K562 (cell line): ENCODE measurements around the gene RAB3D. TPM values are rescaled to one million over a fixed set of nuclear protein-coding genes. Genes with fewer than 3 reads are reported as not detected.

Source experiments
- E2F6 ChIP-seq, 2 experiments: IDR thresholded peaks; 2 replicates each; pipeline ENCODE4 v1.6.1; 2011; ENCODE audit warnings: borderline replicate concordance in 1 of 2, control low read depth in 1 of 2, low read depth in 1 of 2, low read length in 1 of 2, mild to moderate bottlenecking in 1 of 2, mixed read lengths in 1 of 2, moderate library complexity in 1 of 2; ENCODE audit not compliant: insufficient read depth in 1 of 2, insufficient read length in 1 of 2, poor library complexity in 1 of 2, severe bottlenecking in 1 of 2; ENCODE audit errors: extremely low read depth in 1 of 2
- GTF2E2 ChIP-seq: fragments of 200-800 bp; sonication (Bioruptor generic); IDR thresholded peaks from 2 replicates; pipeline ENCODE4 v1.6.1; 2016; ENCODE audit warnings: missing genetic modification characterization, missing compliant biosample characterization
- HIVEP1 ChIP-seq: fragments of 250-450 bp; sonication (Bioruptor Pico); IDR thresholded peaks from 2 replicates; pipeline ENCODE4 v1.4.0; 2020; ENCODE audit warnings: mild to moderate bottlenecking
- IRF9 ChIP-seq: fragments of 450-650 bp; IDR thresholded peaks from 2 replicates; pipeline ENCODE4 v1.6.1; 2016; ENCODE audit warnings: missing biosample characterization, missing genetic modification characterization
- LARP7 ChIP-seq: fragments of 450-650 bp; IDR thresholded peaks from 2 replicates; pipeline ENCODE4 v1.6.1; 2016
- NBN ChIP-seq: fragments of 450-650 bp; IDR thresholded peaks from 2 replicates; pipeline ENCODE4 v1.6.1; 2016; ENCODE audit warnings: low read depth, mild to moderate bottlenecking
- NCOA4 ChIP-seq: fragments of 450-650 bp; IDR thresholded peaks from 2 replicates; pipeline ENCODE4 v1.6.1; 2018; ENCODE audit warnings: mild to moderate bottlenecking; ENCODE audit not compliant: partially characterized antibody
- POLR2B ChIP-seq: fragments of 450-650 bp; IDR thresholded peaks from 2 replicates; pipeline ENCODE4 v1.6.1; 2018; ENCODE audit warnings: low read depth; ENCODE audit not compliant: partially characterized antibody
- SMARCA5 ChIP-seq: fragments of 450-650 bp; IDR thresholded peaks from 2 replicates; pipeline ENCODE4 v1.6.1; 2016
- STAT5B ChIP-seq: fragments of 250-450 bp; sonication (Bioruptor Pico); IDR thresholded peaks from 2 replicates; pipeline ENCODE4 v1.8.0; 2021; ENCODE audit warnings: mild to moderate bottlenecking, inconsistent platforms
- TBL1XR1 ChIP-seq, 2 experiments: IDR thresholded peaks; 2 replicates each; pipeline ENCODE4 v1.6.1; 2012; ENCODE audit warnings: improper control_type of control experiment in 2 of 2, low read length in 2 of 2, mild to moderate bottlenecking in 1 of 2
- ZFP91 ChIP-seq: sonication (generic); formaldehyde crosslinking; IDR thresholded peaks from 2 replicates; pipeline ENCODE4 v1.8.0; 2022; ENCODE audit warnings: mild to moderate bottlenecking, missing genetic modification reagents
- ZMIZ1 ChIP-seq, 2 experiments: fragments of 150-350 bp in 1 of 2; IDR thresholded peaks; 2 replicates each; pipeline ENCODE4 v1.6.1; 2012 to 2016; ENCODE audit warnings: low read depth in 2 of 2, low read length in 2 of 2, mild to moderate bottlenecking in 1 of 2, moderate library complexity in 1 of 2
- ZNF174 ChIP-seq: fragments of 250-450 bp; sonication (Bioruptor Pico); IDR thresholded peaks from 2 replicates; pipeline ENCODE4 v1.4.0; 2020; ENCODE audit warnings: mild to moderate bottlenecking
- ZNF253 ChIP-seq: fragments of 250-450 bp; sonication (Bioruptor Pico); conservative IDR thresholded peaks from 2 replicates; pipeline ENCODE4 v1.6.1; 2021; ENCODE audit warnings: mild to moderate bottlenecking
- ZNF316 ChIP-seq: fragments of 450-650 bp; IDR thresholded peaks from 2 replicates; pipeline ENCODE4 v1.6.1; 2016
- ZNF431 ChIP-seq: sonication (generic); formaldehyde crosslinking; IDR thresholded peaks from 2 replicates; pipeline ENCODE4 v1.8.0; 2022; ENCODE audit warnings: mild to moderate bottlenecking, missing genetic modification reagents
- ZNF655 ChIP-seq: fragments of 250-450 bp; sonication (Bioruptor Pico); IDR thresholded peaks from 2 replicates; pipeline ENCODE4 v1.5.0; 2021
- ZNF696 ChIP-seq: fragments of 250-450 bp; sonication (Bioruptor Pico); conservative IDR thresholded peaks from 2 replicates; pipeline ENCODE4 v1.4.0; 2020; ENCODE audit warnings: mild to moderate bottlenecking, moderate library complexity
- ZNF780A ChIP-seq: fragments of 250-450 bp; sonication (Bioruptor Pico); IDR thresholded peaks from 2 replicates; pipeline ENCODE4 v1.5.0; 2021; ENCODE audit warnings: mild to moderate bottlenecking
- polyA plus RNA-seq, 8 experiments: library from polyadenylated mRNA; depleted of rRNA in 4 of 8; stranded (reverse) in 5 of 8; unstranded in 3 of 8; fragments of >200 nt; fragmentation: Nextera tagmentation in 2 of 8; fragmentation: Illumina TruSeq in 1 of 8; extraction: Ambion mirVana in 2 of 8; extraction: Trizol in 1 of 8; gene quantifications; 2 replicates each; pipeline versions ENCODE4 v1.2.1 to v1.2.3, GENCODE V29; 2011 to 2014; ENCODE audit warnings: inconsistent platforms in 1 of 8, missing spikeins in 1 of 8
- total RNA-seq, 7 experiments: library from RNA; depleted of rRNA in 6 of 7; stranded (reverse); fragments of >200 nt in 6 of 7; fragmentation: Illumina TruSeq in 2 of 7; extraction: Trizol in 2 of 7; gene quantifications; 2 replicates each; pipeline versions ENCODE4 v1.2.1 to v1.2.3, GENCODE V29; 2011 to 2021; ENCODE audit warnings: low replicate concordance in 1 of 7

The RAB3D gene
- total and polyA plus RNA-seq, 9 of the 15 experiments (the other 6 are each of a cell fraction or from before 2014, with no cell fraction given): 0.34 to 3.3 (median 1.3) TPM

- TF ChIP-seq ZMIZ1 (IDR thresholded peaks at IDR 0.05; ENCODE audit: low read depth in 2 of 2, low read length in 2 of 2) (no peak), IRF9 (no peak), ZNF253 (CRISPR knock-in tag) (no peak), ZNF780A (CRISPR knock-in tag) (no peak), E2F6 (IDR thresholded peaks at IDR 0.05; ENCODE audit: borderline replicate concordance in 1 of 2, extremely low read depth in 1 of 2, insufficient read depth in 1 of 2, insufficient read length in 1 of 2, low read depth in 1 of 2, low read length in 1 of 2, poor library complexity in 1 of 2, severe bottlenecking in 1 of 2) (peak; percentile 47 to 64), ZNF316 (no peak), HIVEP1 (CRISPR knock-in tag) (no peak), LARP7 (no peak), GTF2E2 (tag) (no peak), ZFP91 (no peak), STAT5B (CRISPR knock-in tag) (no peak), NCOA4 (no peak), ZNF431 (no peak), ZNF696 (CRISPR knock-in tag) (no peak), NBN (no peak), SMARCA5 (no peak), TBL1XR1 (IDR thresholded peaks at IDR 0.05; ENCODE audit: low read length in 2 of 2) (no peak), POLR2B (peak; percentile 20), ZNF174 (CRISPR knock-in tag) (no peak), ZNF655 (CRISPR knock-in tag) (no peak)
These were observed 6.9 kb upstream of the RAB3D start, which contains the start of the genes CCDC159 and TMEM205 (continued) for GRCh38 chr19:11346104-11346940.
